NCI-H1417 treated with DMSO at 0.1 percent for 48 hours (cell line): ENCODE measurements around the gene THBS1.

Experiments used
- DNase-seq: peaks from one replicate; lab custom pipeline; 2025; lab: John Stamatoyannopoulos, UW

Gene THBS1

DNA sequence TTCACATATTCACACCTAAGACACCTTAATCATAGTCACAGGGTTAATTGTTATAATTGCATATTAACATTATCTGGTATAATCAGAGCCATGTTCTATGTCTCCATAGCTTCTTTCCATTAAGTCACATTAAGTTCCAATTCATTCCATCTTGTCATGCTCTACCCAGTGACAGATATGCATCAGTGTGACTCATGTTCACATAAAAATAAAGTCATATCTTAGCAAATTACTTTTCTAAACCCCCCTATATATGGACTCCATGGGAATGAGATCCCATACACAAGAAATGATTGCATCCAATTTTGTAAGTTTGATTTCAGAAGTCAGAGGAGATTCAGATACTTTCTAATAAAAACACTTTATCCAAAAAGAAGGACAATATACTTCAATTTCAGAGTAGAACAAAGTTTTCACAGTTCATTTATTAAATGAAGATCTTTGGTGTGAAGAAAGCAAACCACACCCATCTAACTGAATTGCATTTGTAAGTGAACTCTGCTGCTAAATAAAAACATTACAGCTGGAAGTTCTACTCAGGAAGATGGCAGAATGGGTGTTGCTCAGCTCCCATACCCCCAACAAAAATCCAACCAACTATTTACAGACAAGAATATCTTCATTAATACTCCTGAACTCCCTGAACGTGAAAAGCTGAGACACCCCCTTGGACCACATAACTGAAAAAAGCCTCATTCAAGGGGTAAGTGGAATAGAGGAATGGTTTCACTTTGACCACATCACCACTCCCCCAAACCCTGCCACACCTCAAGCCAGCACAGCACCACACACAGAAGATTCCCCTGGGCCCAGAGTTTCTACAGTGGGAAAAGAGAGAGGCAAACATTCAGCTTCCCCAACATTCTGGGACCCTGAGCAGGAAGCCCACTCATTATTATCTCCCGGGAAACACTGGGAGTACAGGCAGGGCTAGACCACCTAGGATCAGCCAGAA is 27.6 kb downstream of the THBS1 start:
- DNase-seq = no peak

DNA sequence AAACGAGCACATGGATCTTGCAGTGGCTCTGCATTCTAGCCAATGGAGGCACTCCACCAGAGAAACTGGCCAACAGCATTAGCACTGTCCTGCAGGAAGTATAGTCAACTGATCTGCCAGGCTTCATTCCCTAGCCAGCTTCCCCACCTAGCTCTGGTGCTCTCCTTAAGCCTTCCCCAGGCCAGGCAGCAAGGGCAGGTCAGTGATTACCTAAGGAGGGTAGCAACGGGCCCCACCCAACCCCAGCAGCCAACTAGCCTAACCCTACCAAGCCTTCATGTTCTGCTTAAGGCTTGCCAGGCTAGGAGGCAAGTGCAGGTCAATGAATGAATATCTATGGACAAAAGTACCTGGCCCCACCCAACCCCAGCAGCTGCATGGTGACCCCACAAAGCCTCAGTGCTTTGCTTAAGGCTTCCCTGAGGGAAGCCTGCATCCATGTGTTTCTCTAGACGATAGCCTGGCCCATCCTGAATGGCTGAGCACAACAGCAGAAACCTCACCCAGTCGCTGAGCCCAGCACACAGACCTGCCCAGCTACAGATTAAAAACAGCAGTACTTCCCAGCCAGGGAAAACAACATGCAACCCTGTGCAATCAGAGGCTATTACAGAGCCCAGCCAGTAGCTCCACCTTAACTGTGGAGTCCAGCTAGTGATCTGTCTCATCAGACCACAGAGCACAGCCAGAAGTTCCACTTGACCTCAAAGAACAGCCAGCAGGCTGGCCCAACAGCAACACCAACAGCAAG is 28.5 kb downstream of the THBS1 start:
- DNase-seq = no peak

DNA sequence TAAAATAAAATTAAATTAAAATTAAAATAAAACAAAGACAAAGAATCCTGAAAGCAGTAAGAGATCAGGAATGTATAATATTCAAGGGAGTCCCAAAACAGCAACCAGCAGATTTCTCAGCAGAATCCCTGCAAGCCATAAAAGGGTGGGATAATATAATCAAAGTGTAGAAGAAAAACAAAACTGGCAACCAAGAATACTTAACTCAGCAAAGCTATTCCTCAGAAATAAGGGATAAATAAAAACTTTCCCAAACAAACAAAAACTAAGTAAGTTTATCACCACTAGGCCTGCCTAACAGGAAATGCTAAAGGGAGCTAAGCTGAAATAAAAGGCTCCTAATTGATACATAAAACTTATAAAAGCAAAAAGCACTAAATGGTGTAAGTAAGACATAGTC is 29.8 kb downstream of the THBS1 start:
- no peak for DNase-seq

DNA sequence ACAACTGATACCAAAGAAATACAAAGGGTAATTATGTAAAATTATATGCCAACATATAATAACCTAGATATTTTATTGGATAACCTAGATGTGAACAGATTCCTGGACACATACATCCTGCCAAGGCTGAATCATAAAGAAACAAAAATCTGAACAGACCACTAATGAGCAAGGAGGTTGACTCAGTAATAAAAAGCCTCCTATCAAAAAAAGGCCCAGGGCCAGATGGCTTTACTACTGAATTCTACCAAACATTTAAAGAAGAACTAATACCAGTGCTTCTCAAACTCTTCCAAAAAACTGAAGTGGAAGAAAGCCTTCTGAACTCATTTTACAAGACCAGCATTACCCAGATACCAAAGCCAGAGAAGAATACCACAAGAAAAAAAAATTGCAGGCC is 32.4 kb downstream of the THBS1 start:
- no peak for DNase-seq

DNA sequence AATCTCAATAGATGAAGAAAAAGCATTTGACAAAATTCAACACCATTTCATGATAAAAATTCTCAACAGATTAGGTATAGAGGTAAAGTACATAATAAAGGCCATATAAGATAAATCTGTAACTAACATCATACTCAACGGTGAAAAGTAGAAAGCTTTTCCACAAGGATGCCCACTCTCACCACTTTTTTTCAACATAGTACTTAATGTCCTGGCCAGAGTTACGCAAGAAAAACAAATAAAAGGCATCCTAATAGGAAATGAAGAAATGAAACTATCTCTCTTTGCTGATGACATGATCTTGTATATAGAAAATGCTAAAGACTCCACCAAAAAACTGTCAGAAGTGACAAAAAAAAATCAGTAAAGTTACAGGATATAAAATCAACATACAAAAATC is 33.0 kb downstream of the THBS1 start:
- no peak for DNase-seq

DNA sequence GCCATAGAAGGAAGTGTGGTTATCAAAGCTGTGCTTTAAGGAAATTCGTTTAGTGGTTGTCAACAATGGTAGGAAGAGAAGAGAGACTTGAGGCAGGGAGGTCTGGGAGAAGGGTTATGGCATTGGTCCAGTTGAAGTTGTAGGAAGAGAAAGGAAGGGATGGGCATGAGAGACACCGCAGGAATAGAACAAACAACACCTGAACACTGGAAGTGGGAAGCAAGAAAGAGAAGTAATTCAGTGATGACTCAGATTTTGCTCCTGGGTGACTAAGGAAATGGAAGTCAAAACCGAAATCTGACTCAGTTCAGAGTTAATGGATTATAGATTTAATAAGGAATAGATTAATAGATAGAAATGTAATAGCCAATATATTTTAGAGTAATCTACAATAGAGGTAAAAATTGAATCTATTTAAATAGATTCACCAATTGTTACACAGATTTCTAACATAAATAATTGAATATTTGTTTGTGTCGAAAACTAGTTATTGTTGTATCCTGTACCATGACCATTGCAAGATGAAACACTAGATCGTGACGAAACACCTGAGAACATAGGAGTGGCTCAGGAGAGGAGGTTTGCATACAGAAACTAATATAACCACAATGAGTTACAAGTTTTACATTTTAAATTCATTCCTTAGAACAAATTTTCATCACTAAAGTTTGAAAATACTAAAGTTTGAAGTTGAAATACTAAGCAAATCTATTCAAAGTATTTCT is 36.0 kb downstream of the THBS1 start:
- no peak for DNase-seq

DNA sequence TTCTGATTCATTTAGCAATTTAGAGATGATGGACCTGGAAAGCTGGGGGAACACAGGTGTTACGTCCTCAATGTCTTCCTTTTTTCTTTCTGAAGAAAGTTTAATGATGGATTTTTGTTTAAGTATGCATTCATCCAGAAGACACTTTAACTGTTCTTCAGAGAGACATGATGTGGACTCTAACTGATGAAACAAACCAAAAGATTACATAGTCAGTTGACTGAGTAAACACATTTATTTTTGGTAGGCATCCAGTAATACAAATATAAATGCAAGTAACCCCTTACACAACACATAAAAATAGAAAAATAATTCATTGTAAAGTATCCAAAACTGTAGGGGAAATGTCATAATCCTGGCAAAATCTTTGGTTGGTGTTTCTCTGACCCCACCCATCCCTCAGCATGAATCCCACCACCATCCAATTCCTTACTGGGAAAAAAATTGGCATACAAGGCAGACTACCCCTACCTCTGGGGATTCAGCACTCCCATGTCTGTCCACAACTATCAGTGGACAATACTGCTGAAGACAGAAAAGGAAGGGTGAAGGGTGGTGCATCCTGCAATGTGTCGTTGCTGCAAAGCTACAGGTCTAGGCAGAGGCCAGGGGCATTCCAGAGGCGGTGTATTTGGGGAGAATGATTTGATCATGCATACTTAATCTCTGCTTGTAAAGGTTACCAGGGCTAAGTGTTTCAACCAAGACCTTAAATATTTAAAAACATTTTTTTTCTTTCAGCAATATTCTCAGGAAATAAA is 37.4 kb downstream of the THBS1 start:
- DNase-seq = no peak

DNA sequence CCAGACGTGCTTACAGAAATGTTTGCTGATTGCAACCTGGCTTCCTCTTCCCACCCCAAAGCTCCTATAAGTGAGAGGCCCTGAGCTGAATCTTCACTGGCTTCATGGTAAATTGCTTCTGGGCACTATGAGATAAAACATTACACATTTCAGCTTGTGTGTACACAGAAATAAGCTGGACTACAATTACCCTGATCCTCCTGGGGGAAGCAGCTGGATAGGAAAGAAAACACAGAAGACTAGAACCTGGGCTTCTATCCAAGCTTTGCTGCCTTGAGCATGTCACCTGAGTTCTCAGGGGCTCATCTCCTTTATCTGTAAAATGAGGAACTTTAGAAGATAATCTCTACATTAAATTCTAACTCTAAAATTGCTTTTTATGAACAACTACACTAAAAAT is 40.3 kb downstream of the THBS1 start:
- no peak for DNase-seq

DNA sequence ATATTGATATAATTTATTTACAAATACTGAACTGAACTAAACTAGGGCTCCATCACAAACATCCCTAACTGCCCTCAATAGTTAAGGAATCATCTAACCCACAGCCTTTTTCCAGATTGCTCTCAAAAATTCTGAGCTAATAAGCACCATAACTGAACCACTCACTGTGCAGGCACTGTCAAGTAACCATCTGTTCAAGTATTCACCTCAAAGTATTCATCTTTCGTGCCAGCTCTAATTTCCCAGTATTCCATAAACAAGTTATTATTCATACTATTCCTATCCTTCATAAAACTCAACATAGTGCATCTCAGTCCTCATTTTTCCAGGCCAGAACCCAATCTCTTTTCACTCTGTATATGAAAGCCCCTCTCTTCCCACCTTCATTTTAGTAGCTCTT is 41.1 kb downstream of the THBS1 start:
- no peak for DNase-seq

DNA sequence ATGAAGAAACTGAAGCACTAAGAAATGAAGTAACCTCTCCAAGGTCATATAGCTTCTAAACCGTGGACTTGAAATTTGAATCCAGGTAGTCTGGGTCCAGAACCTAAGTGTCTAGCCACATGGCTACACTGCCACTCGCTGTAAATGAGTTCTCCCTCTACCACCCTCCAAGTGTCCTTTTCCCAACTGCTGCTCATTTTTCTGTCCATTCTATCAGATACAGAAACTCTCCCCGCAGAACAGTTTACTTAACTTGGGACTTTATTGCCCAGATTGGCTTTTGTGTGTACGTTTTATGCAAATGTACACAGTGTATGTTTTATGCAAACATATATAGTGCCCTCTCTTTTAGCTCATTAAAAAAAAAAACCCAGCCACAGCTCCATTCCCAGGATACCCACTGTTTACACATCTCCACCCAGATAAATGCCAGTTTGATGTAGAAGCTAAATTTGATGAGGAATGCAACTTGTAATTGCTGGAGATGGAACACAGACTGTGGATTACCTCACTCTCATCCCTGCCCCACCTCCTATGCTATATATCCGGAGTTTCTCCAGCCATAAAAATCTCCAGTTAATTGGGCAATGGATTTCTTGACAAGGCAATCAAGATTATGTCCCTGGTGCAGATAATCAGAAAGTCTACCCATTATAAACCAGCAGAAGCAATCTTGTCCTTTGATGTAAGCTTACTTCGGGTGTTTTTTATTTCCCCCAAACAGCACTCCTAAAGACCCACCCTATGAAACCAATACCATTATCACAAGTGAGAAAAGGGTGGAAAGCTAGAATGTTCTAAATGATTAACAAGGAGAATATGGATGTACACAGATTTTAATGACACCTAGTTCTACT is 42.0 kb downstream of the THBS1 start:
- DNase-seq = no peak

DNA sequence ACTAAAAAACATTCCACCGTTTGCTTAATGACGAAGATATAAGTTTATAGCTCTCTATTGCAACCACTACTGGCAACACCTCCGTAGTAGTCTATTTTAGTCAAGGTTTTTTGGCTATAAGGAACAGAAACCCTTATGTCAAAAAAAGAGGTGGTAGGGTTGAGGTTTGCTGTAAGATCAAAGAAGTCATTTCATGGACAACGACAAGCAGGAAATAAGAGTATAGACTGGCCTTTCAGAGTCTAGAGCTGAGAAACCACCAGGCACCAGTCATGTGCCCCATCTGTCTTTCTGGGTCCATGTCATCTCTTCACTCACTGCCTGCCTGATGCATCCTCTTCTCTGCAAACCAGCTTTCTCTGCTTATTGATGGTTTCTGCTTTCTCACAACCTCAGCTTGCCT is 42.7 kb downstream of the THBS1 start:
- DNase-seq = no peak

DNA sequence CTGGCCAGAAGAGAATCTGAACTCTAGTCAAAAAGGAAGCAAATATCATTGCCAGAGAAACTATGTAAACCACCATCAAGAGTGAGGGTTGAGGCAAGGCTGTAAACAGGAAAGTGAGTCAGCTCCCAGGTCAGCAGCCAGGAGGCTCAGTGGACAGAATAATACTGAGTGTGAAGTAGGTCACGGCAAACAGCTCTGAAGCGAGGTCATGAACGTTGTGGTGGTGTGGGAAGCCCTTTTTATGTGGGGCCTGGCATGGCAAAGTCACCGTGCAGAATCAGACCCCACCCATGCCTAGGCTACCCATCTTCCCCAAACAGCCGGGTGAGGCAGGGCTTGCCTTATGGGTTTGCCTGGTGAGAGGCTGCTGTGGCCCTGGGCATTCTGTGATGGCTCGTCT is 43.9 kb downstream of the THBS1 start:
- DNase-seq = no peak

DNA sequence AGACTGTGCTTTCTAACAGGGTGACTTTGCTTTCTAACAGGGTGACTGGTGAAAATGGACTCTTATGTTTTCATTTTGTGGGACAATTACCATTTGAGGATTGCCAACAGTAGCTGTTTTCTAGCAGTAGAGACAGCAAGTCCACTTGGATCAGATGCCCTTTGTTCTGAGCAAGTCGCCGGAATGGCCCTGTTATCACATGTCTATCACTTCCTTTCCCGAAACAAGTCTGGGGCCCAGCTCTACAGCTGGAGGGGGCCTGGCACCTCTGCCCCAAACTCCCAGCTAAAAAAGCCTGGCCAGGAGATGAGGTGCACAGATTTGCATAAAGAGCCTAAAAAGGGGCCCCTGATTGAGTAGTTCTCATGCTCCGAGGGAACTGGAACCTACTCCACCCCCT is 44.6 kb downstream of the THBS1 start:
- no peak for DNase-seq

DNA sequence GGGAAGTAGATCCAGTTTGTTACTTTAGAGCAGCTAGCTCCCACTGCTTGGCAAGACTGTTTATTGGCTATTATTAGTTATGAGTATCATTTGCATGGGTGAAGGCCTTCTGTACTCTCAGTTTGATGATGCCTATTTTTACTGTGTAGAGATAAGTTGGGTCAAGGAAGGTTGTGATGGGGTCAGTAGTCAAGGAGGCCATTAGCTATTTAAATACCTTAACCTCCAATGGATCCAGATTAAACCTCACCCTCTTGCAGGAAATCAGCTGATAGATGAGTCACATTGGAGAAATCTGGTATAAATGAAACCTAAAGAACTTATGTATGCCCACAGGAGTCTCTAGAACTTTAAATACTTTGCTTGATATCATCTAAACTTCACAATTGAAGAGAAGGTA is 45.0 kb downstream of the THBS1 start:
- no peak for DNase-seq

DNA sequence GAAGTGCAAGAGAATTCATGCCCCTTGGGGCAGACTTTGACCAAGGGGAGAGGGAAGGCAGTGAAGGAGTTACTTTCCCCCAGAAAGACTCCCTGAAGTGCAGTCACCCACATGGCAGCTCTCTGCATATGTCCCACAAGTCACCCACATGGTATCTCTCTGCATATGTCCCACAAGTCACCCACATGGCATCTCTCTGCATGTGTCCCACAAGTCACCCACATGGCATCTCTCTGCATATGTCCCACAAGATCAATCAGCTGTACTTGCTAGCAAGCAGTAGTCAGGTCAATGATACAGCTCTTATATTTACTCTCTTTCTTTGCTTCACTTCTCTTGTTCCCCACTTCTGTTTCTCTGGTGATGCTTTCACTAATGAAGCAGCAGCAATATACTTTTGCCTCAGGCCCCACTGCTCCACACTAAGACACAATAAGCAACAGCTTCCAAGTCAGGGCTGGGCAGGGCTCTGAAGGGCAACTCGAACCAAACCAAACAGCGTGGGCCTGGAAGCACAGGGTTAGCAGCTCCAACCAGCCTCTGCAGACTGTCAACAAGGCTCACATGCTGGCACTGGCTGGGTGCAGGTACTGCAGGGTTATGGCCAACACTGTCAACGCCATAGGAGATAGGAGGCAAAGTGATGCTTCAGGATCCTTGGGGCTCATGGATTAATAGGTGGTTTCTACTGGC is 46.7 kb downstream of the THBS1 start:
- DNase-seq = no peak

DNA sequence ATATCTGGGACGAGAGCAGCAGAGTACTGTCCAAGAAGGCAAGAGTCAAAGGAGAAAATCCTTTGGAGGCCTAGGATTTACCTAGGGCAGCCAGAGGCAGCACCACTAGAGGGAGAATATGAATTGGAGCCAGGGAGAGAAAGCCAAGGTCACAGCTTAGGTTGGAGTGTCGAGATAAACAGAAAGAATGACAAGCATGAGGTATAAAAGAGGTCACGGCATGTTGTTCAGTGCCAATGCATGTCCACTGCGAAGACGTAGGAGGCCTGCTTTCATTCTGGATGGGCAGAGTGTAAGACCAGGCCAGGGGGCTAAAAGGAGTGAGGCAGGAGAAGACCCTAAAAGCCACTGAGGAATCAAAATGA is 47.2 kb downstream of the THBS1 start:
- DNase-seq = no peak

DNA sequence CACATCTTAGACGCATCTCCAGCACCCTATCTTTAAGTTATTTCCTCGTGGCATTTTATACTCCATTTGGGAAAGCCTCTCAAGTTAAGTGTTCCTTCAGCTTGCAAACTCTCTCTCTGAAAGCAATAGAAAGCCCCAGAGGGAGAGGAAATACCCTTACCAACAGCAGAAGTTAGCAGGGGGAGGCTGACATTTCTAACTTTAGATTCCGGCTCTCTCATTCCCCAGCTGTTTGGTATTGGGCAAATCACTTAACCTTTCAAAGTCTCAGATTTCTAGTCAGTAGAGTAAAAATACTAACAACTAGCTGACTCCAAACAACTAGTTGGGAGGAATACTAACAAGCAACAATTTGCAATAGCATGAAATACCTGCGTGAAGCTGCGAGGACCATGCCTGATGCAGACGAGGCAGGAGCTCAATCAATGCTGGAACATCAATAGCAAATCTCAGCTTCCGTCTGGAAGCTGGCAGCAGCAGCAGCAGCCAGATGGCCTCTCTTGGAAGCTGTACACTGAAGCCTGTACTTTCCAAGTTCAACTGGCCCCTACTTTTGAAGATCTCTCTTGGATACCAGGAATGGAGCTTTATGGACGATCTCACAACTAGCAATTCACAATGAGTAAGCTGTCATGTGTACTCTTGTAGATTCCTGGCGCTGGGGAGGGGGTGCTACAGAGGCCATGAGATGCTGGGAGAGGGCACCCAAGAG is 47.8 kb downstream of the THBS1 start:
- no peak for DNase-seq

DNA sequence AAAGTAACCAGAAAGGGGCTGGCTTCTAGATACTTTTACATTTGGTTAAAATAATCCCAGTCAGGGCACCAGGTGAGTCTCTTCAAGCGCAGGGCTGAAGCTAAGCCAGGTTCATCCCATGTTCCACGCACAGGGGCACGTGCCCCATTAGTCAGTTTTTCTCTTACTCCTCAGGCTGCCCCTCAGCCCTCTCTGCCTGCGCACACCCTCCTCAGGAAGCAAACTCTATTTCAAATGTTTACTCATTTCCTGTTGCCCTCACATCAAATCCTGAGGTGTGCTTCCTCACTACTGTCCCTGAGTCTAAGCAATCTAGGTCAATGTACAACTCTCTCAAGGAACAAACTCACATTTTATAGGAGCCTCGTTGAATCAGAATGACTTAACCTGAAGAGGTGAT is 48.5 kb downstream of the THBS1 start:
- no peak for DNase-seq

DNA sequence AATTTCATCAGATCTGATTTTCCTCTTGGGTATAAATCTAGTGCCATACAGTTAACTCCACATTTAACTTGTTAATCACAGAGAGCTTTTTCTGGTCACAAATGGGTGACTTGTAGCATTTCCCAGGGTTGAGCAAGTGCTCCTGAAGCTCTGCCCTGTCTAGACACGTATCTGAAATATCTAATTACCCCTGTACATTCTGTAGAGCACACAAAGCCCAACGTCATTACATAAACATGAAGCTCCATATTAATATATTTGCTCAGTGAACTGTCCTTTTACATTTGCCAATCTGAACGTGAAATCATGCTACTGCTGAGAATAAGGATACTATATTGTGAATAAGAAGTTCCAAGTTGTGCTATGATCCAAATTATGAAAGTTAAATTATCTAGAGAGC is 49.0 kb downstream of the THBS1 start:
- no peak for DNase-seq

DNA sequence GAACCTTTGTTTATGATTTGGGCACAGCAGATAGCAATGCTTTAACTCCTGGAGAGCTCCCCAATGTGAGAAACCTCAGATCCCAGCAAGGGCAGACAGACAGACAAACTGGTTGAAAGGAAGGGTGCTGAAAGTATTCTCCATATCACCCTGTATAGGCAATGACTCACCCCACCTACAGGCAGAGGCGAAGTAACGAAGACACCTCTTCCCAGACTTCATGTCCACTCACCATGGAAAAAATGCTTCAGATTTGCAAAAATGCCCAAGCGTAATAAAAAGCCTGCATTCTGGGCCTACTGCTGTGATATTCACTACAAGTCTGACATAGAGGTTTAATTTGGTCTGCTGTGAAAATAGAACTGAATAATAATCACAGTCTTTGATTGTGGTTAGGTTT is 50.5 kb downstream of the THBS1 start:
- DNase-seq = no peak
